ENCODE measurements around the gene NASP. TPM values are rescaled to one million over a fixed set of nuclear protein-coding genes. Genes with fewer than 3 reads are reported as not detected.

Gene NASP
- total RNA-seq, 1 donor from 2014 or later = 269 TPM

DNA sequence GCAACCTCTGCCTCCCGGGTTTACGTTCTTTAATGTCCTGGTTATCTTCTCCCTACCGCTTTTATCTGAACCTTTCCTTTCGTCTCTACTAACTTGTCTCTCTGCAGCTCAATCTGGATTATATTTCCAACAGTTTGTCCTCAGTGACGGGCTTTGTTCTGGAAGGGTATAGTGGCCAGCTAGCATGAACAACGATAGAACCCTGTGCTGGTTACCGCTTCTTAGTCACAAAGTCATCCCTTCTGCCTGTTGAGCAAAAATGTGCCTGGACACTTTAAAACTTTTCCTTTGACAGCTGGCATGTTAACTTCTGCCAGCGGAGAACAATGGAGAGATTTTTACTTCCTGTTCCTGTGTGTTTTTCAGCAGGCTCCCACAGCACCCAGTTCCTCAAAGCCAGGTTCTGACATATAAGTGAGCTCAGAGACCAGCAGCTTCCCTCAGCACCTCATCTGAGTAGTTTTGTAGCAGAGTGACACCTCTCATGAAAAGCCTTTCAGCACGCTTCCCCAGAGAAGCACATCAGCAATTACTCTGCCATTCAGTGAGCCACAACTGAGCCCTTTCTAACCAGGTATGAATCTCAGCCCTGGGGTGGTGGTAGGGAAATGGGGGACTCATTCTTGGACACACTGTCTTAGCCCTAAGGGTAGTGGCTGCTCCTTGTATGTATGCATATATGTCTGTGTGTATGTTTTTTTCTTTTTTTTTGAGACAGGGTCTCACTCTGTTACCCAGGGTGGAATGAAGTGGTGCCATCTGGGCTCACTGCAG is 63.6 kb downstream of the NASP start:
- DNase-seq (ENCODE audit: extremely low spot score, unreplicated experiment) = no peak
- Mint-ChIP-seq H3K9me3 (no peaks in the 10 kb centered on the region), H3K4me1 (ENCODE audit: unreplicated experiment) (no peaks in the 10 kb centered on the region), H3K27ac (peak overlapping the region; percentile 79), H3K4me3 (no peak overlapping the region), H3K36me3 (peaks cover 35% of the 10 kb centered on the region), H3K27me3 (no peaks in the 10 kb centered on the region)
- TF ChIP-seq, protein P1, sequence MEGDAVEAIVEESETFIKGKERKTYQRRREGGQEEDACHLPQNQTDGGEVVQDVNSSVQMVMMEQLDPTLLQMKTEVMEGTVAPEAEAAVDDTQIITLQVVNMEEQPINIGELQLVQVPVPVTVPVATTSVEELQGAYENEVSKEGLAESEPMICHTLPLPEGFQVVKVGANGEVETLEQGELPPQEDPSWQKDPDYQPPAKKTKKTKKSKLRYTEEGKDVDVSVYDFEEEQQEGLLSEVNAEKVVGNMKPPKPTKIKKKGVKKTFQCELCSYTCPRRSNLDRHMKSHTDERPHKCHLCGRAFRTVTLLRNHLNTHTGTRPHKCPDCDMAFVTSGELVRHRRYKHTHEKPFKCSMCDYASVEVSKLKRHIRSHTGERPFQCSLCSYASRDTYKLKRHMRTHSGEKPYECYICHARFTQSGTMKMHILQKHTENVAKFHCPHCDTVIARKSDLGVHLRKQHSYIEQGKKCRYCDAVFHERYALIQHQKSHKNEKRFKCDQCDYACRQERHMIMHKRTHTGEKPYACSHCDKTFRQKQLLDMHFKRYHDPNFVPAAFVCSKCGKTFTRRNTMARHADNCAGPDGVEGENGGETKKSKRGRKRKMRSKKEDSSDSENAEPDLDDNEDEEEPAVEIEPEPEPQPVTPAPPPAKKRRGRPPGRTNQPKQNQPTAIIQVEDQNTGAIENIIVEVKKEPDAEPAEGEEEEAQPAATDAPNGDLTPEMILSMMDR (conservative IDR thresholded peaks at IDR 0.05) = no peak

DNA sequence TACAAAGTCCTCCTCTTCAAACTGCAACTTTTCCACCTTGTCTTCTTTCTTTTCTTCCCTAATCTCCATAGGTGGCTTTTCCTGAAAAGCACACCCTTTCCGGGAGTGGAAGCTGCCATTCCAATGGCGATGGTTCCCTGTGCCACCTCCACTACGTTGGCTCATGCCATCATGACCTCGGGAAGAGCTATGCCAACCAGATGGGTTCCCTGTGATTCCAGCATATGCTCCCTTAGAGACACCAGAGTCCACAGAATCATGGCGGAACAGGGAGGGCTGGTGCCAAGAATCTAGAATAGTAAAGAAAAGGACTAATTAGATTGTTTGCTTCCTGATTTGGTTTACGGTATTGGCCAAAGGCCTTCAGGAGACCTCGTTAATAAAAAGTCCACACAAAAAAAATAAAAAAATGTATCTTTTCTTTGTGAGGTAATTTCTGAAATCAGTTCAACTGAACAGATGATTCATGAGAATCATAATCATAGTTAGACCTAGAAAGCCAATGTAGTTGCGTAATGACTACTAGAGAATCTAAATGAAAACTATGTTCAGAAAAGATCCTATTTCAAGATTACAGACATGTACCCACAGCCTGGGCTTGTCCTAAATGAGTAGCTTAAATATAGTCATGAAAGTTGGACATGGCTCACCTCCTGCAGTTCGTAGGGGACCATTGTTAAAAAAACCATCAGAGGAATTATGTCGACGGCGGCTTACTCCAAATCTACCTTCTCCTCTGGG is 70.9 kb downstream of the NASP start:
- H3K36me3 Mint-ChIP-seq = peaks cover 40% of the 10 kb centered on the region
- H3K9me3 Mint-ChIP-seq = no peaks in the 10 kb centered on the region
- H3K4me1 Mint-ChIP-seq (ENCODE audit: unreplicated experiment) = no peaks in the 10 kb centered on the region
- H3K27me3 Mint-ChIP-seq = no peaks in the 10 kb centered on the region
- no peak overlapping the region for H3K27ac Mint-ChIP-seq
- TF ChIP-seq, protein P1 (conservative IDR thresholded peaks at IDR 0.05) = no peak
- DNase-seq (ENCODE audit: extremely low spot score, unreplicated experiment) = no peak
- H3K4me3 Mint-ChIP-seq = no peak overlapping the region

DNA sequence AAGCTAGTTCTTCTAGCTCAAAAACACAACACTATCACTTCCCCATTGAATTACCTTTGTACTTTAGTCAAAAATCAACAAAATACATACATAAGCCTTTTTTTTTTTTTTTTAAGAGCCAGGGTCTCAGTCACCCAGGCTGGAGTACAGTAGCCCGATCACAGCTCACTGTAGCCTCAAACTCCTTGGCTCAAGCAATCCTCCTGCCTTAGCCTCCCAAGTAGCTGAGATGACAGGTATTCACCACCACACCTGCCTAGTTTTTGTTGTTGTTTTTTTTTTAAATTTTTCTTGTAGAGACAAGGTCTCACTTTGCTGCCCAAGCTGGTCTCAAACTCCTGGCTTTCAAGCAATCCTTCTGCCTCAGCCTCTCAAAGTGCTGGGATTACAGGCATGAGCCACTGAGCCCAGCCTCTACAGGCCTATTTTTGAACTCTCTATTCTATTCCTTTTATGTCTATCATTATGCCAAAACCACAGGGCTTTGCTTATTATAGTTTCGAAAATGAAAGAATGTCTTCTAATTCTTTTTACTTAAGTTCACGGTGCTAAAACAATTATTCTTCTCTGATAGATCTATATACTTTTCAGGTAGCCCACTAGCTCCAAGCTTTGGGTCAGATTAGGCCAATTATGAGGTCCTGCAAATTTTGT is 72.9 kb downstream of the NASP start:
- no peaks in the 10 kb centered on the region for H3K4me1 Mint-ChIP-seq (ENCODE audit: unreplicated experiment)
- no peaks in the 10 kb centered on the region for H3K9me3 Mint-ChIP-seq
- H3K4me3 Mint-ChIP-seq = no peak overlapping the region
- DNase-seq (ENCODE audit: extremely low spot score, unreplicated experiment) = no peak
- peaks cover 30% of the 10 kb centered on the region for H3K36me3 Mint-ChIP-seq
- H3K27ac Mint-ChIP-seq = no peak overlapping the region
- TF ChIP-seq, protein P1 (conservative IDR thresholded peaks at IDR 0.05) = no peak
- H3K27me3 Mint-ChIP-seq = no peaks in the 10 kb centered on the region

DNA sequence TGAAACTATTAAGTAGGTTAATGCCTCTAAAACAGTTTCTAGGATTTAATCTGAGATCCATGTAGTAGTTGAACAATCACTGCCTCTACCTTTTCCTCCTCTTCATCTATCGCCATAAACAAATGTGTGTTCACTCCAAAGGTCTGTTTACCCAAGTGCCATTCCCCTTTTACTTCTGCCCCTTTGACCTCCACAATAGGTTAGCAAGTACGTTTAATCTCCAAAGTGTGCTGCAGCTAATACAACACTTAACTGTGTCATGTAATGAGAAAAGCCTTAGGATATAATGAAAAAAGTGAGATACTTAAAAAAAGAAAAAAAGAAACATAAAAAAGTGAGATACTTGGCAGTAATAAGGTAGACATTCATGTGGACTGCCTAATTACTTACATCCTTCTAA is 74.3 kb downstream of the NASP start:
- Mint-ChIP-seq H3K27ac (no peak overlapping the region), H3K9me3 (no peaks in the 10 kb centered on the region), H3K4me3 (no peak overlapping the region), H3K27me3 (no peaks in the 10 kb centered on the region), H3K4me1 (ENCODE audit: unreplicated experiment) (peaks cover 2% of the 10 kb centered on the region), H3K36me3 (peaks cover 23% of the 10 kb centered on the region)
- no peak for DNase-seq (ENCODE audit: extremely low spot score, unreplicated experiment)
- TF ChIP-seq, protein P1 (conservative IDR thresholded peaks at IDR 0.05) = no peak

GRCh38 chr1:45659222-45659621 is 75.4 kb downstream of the NASP start:
- H3K4me1 Mint-ChIP-seq (ENCODE audit: unreplicated experiment) = peaks cover 6% of the 10 kb centered on the region
- H3K36me3 Mint-ChIP-seq = peaks cover 27% of the 10 kb centered on the region
- no peak overlapping the region for H3K27ac Mint-ChIP-seq
- H3K4me3 Mint-ChIP-seq = no peak overlapping the region
- no peaks in the 10 kb centered on the region for H3K27me3 Mint-ChIP-seq
- H3K9me3 Mint-ChIP-seq = no peaks in the 10 kb centered on the region
- TF ChIP-seq, protein P1 (conservative IDR thresholded peaks at IDR 0.05) = no peak
- DNase-seq (ENCODE audit: extremely low spot score, unreplicated experiment) = no peak

All from type B pancreatic cell (in vitro differentiated cells).